Central memory CD4-positive, alpha-beta T cell (primary cell): ENCODE measurements around the gene MAPKAP1.
"Not testable (repeated sequence)": the region's sequence is repeated elsewhere in the genome, so short reads cannot be mapped to it uniquely, and the experiment has no call there.

Source experiments
- DNase-seq: peaks from one replicate; pipeline ENCODE4 v3.0.0; 2022

Gene MAPKAP1

GRCh38 chr9:125730168-125730567 lies 23.2 kb upstream of the MAPKAP1 start:
- DNase-seq, result no peak

DNA sequence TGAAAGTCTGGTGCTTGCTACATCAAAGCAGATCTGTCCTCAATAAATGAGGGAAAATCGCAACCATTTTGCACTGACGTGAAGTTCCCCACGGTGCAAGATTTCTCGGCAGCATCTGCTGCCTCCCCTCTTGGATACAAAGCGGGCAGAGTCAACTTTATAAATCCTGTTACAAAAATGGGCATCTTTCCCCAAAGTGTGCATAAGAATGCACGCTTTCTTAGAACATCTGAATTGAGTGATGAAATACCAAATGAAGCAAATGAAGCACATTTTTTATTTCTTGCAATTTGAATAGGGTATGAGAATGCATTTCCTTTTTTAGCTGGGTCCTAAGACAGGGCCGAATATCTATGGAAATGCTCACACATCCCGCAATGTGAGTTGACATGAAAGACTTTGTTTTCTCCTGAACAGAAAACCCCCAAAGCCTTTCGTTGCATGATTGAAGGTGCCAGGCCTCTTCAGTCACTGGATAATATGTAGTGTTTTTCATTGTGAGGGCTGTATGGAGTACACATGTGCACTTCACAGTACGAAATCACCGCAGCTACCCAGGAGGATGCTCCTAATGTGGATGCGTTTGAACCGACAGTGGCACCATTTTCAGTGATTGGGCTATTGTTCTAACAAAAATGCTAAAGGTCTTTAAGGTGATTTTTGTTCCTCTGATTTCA lies 19.6 kb upstream of the MAPKAP1 start:
- DNase-seq, result no peak

- DNase-seq, result no peak
These were observed 430 bp upstream of the MAPKAP1 start for GRCh38 chr9:125707472-125707804.

GRCh38 chr9:125705893-125706292 lies 1.1 kb downstream of the MAPKAP1 start:
- DNase-seq, result no peak

DNA sequence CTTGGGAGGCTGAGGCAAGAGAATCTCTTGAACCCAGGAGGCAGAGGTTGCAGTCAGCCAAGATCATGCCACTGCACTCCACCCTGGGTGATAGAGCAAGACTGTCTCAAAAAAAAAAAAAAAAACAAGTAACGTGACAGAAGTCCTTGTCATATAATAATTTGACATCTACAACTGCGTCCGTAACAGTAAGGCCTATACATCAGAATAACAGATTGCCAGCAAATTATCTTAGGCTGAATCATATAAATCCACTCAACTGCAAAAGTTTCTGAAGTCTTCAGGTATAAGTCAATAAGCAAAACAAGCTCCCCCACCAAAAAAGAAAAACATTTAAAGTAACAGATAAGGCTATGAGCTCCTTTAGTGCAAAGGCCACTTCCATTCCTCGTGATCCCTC lies 3.3 kb downstream of the MAPKAP1 start:
- DNase-seq, result no peak

DNA sequence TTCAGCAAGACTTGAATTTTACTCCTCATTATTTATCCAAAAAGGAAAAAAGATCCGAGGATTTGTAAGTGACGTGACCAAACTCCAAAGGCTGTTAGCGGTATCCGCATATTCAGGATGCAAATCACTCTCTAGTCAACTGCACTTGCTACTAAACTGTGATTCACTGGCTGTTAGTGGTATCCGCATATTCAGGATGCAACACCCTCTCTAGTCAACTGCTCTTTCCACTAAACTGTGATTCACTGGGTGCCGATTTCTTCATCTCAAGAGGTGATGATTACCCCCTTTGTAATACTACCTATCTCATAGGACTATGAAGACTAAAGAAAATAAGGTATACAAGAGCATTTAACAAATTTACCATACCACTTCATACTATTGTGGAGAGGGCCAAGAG lies 5.7 kb downstream of the MAPKAP1 start:
- DNase-seq, result no peak

GRCh38 chr9:125700791-125701190 lies 6.2 kb downstream of the MAPKAP1 start:
- DNase-seq, result no peak

DNA sequence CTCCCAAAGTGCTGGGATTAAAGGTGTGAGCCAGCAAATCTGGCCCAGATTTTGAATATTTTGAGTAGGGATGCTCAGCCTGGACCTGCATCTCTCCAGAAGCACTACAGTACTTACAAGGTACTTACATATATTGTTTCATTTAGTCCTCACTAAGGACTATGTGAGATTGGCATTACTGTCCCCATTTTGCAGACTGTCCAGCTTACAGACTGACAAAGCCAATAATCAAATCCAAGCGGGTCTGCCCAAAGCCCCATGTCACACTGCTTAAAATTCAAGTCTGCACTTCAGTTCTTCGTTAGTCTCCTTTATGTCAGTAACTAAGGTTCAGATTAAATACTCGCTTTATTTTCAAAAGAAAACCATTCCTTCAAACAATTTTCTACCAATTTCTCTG lies 7.1 kb downstream of the MAPKAP1 start:
- DNase-seq, result no peak

- no peak for DNase-seq
These were observed 10.8 kb downstream of the MAPKAP1 start for GRCh38 chr9:125696106-125696647.

DNA sequence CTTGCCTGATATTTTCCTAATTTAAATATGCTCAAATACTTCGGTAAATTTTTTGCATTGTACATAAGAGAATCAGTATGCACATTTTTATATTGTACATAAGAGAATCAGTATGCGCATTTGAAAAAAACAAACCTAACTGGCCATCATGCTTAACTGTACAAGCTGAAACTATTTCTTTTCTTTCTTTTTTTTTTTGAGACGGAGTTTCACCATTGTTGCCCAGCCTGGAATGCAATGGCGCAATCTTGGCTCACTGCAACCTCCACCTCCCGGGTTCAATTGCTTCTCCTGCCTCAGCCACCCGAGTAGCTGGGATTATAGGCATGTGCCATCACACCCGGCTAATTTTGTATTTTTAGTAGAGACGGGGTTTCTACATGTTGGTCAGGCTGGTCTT lies 11.5 kb downstream of the MAPKAP1 start:
- DNase-seq, result not testable (repeated sequence)

DNA sequence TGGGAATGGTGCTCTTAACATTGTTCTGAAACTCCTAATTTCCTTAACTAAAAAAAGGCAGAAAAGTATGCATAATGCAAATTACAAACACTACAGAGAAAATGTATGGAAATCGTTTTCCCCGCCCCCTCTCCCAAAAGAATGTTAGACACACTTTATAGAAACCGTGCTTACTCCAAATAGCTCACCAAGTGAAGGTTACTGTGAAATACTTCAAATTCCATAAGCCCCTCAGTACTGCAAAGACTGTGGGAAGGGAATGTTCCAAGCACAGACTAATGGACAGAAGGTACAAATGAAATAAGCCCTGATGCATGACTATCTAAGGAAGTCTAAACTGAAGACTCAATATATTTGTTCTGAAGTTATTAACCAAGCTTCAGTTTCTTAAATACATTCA lies 12.5 kb downstream of the MAPKAP1 start:
- no peak for DNase-seq

- DNase-seq, result not testable (repeated sequence)
These were observed 13.5 kb downstream of the MAPKAP1 start for GRCh38 chr9:125693492-125693891.

DNA sequence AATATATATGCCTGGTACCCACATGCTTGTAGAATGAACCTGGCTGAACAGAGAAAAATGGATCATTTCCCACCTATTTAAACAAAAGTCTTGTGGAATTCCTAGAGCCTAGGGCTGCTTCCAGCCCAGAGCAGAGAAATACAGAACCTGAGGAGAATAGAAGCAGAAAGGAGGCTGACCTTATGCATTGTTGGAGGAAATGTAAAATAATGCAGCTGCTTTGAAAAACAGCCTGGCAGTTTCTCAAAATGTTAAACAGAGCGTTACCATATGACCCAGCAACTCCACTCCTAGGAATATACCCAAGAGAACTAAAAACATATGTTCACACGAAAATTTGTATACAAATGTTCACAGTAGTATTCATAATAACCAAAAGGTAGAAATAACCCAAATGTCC lies 15.1 kb downstream of the MAPKAP1 start:
- DNase-seq, result no peak

DNA sequence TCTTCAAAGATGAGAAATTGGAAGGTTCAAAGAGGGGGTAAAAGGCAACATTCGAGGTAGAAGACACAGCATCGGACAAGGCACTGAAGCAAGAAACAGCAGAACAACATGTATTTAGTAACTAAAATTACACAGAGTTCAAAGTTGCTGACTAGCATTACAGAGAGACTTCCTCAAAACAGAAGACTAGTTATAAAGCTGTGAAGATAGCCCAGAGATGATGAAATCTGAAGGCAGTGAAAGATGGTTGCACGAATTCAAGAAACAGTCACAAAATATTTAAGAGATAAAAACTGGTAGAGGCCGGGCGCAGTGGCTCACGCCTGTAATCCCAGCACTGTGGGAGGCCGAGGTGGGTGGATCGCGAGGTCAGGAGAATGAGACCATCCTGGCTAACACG lies 16.3 kb downstream of the MAPKAP1 start:
- no peak for DNase-seq

DNA sequence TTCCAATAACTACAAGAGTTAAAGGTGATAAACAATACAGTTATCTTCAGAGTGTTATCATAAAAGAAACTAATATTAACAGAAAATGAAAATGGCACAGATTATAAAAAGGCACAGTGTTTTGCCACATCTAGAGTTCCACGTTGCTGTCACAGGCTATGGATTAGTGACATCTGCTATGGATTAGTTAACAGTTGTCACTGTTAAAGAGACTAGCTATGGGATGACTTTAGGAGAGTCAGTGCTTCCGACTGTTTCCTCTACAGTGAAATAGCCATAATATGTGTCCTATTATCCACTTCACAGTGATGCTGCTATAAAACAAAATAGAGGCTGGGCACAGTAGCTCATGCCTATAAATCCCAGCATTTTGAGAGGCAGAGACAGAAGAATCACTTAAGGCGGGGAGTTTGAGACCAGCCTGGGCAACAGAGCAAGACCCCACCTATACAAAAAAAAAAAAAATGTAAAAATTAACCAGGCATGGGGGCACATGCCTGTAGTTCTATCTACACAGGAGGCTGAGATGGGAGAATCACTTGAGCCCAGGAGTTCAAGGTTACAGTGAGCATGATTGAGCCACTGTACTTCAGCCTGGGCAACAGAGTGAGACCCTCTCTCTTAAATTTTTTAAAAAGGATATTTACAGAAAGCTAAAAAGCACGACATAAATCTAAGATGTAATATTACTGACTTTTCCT lies 19.7 kb downstream of the MAPKAP1 start:
- no peak for DNase-seq

GRCh38 chr9:125685167-125685566 lies 21.8 kb downstream of the MAPKAP1 start:
- DNase-seq, result no peak

DNA sequence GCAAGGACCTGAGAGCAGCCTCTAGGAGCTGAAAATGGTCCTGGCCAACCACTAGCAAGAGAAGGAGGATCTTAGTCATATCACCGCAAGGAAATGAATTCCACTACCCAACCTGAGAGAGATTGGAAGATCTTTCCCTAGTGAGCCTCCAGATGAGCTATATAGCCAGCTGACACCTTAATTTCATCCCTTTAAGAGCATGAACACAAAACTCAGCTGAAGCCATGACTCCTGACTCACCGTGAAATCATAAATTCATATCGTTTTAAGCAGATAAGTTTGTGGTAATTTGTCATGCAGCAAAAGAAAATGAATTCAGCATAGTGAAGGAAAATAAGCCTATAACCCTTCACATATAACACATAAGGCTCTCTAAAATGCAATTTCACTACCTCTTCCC lies 23.5 kb downstream of the MAPKAP1 start:
- no peak for DNase-seq

DNA sequence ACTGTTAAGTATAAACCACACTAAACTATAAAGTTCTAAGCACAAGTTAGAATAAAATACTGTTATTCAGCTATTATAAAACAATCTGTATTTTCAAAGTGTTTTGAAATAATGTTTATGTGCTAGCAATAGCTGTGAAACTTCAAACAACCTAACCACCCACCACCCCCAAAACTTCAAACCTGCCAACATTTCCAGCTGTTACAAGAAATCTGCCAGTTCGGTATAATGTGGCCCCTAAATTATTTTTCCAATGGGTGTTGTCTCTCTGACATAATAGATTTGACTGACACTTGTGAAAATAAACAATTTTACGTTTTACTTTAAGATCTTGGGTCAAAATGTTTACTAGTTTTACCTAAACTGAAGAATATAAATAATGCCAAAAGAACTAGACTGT lies 24.7 kb downstream of the MAPKAP1 start:
- no peak for DNase-seq

DNA sequence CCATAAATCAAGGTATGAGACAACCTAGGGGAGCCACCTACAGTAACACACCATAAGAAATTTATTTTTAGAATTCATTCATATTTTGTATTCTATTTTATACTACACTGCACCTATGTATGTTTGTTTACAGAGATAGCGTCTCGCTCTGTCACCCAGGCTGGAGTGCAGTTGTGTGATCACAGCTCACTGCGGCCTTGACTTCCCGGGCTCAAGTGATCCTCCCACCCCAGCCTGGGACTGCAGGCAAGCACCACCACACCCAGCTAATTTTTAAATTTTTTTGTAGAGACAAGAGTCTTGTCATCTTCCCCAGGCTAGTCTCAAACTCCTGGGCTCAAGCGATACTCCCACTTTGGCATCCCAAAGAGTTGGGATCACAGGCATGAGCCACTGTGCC lies 25.4 kb downstream of the MAPKAP1 start:
- no peak for DNase-seq

DNA sequence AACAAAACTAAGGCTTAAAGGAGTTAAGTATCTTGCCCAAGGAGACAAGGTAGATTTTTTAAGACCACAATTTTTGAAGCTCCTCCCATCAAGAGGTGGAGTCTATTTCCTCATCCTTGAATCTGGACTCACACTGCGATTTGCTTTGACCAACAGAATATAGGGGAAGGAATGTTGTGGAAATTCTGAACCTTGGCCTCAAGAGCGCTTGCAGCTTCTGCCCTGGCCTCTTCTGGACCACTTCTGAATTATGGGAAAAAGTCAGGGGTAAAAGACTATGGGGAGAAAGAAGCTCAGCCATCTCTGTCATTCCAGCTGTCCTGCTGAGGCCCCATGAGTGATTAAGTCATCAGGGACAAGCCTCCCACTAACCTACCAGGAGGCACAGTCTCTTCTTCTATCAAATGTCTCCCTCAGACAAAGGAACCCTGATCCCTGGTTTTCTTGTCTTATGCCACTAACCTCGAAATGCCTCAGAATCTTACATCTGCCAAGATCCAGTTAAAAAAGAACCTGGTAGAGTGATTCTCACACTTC lies 25.9 kb downstream of the MAPKAP1 start:
- no peak for DNase-seq

GRCh38 chr9:125680445-125680844 lies 26.6 kb downstream of the MAPKAP1 start:
- no peak for DNase-seq

- DNase-seq, result no peak
These were observed 27.3 kb downstream of the MAPKAP1 start for GRCh38 chr9:125679597-125680189.

DNA sequence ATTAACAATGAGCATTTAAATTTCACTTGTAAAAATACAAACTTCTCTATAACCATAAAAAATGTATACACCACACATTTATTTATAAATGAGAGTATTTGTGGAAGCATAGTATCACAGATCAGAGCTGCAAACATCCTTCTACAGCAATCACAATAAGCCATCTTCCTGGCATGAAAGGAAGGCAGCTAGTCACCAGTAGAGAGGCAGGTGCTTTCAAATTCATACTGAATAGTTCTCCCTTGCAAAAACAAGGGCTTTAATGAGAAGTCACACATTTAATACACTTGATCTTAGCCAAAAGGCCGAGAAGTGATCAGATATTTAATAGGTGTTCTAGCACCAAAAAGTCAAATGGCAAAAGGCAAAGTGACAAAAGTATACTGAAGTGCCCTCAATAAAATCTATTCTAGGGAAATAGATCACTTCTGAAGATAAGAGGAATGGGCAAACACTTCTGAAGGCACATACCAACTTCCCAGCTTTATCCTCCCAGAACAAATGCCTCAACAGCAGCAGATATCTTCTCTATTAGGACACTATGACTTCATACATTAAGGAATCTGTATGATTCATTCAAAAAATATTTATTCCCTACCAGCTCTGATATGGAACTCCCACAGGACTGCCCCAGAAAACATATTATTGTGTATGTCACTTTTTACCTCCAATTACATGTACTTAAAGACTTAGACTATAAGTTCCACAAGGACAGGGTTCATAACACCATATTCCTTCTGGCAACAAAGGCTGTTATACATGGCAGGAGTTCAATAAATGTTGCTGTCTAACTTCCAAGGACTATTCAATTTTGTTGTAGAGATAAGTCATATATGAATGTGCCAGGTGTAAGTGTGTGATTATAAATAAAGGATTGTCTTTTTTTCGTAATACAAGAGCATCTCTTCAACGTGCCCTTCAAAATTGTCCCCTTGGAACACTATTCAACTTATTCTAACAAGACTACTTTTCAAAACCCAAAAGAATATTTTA lies 31.7 kb downstream of the MAPKAP1 start:
- no peak for DNase-seq
